Measurements from ENCODE around the gene C1R.
"Not testable (repeated sequence)": the region's sequence is repeated elsewhere in the genome, so short reads cannot be mapped to it uniquely, and the experiment has no call there.

C1R gene

GRCh38 chr12:7118881-7119280, 26.6 kb upstream of the C1R start:
- DNase-seq = no peak

GRCh38 chr12:7117670-7118069, 25.4 kb upstream of the C1R start:
- DNase-seq = no peak

DNA sequence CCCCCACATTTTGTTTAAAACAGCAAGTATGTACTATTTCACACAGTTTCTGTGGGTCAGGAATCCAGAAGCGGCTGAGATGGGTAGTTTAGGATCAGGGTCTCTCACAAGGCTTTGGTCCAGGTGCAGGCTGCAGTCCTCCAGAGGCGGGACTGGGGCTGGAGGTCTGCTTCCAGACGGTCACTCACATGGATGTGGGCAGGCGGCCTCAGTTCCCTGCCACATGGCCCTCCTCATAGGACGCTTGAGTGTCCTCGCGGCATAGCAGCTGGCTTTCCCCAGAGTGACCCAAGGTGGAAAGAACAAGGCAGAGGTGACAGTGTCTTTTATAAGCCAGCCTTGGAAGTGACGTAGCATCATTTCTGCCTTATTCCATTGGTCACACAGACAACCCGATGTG, 24.7 kb upstream of the C1R start:
- DNase-seq = no peak

DNA sequence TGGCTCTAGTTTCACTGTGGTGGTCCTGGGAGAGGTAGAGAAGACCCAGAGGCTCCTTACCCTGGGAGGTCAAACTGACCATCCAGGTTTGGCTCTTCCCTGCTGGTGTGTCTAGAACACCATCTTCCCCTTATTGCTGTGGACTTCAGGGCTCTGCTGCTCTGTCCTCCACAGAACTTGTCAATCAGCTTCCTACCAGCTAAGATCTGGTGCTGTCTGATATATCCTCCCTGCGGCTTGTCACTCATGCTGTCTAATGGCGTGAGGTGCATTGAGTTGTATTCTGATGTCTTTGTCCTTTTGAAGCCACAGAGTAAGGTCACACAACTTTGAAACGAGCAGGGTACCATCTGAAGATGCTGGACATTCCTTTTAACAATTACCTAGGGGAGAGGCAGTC, 24.0 kb upstream of the C1R start:
- DNase-seq = no peak

DNA sequence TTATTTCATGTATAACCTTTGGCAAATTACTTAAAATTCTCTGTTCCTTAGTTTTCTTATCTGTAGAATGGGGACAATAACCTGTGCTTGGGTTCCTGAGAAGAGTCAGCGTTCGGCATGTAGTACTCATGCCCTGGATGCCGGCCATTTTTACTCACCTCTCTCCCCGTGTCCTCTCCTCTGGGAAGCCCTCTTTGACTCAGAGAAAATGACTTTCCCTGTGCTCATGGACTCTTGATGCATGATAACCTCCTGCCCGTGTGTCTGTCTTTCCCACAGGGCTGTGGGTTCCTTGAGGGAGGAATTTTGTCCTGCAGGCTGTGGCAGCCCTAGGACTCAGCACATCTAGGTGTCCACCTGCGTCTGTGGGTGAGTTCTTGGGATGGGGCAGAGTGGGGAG, 22.6 kb upstream of the C1R start:
- no peak for DNase-seq

GRCh38 chr12:7114008-7114407, 21.8 kb upstream of the C1R start:
- DNase-seq = no peak

DNA sequence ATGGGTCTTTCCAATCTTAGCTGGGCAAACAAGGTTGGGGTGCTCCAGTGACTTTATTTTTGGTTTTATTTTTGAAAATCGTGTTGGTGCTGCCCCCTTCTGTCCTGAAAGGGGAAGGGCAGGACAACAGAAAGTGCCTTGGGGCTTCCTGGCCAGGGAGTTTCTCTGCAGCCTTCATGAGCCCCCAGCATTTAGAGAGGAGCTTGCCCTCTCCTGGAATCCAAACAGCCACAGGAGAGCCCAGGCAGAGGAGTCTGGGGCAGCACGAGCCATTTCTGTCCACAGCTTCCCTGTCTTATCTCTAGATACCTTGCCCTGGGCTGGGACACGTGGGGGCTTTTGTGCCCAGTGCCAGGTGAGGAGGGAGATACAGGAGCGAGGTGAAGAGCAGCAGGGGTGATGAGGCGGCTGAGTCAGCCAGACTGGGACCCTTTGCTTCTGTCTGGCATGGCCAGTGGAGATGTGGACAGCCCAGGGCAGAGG, 21.2 kb upstream of the C1R start:
- DNase-seq = peak; percentile 49 to 74

- no peak for DNase-seq
Measured at GRCh38 chr12:7112041-7112440, 19.8 kb upstream of the C1R start.

GRCh38 chr12:7110661-7111060, 18.4 kb upstream of the C1R start:
- DNase-seq = no peak

GRCh38 chr12:7109572-7109920, 17.3 kb upstream of the C1R start:
- no peak for DNase-seq

- DNase-seq = peak; percentile 76 to 77
Measured at GRCh38 chr12:7108796-7109571, 16.7 kb upstream of the C1R start, which contains the start of gene C1RL. Gene C1RL, minus strand, starts transcription at chr12:7109214. Its CDS starts 34 bp downstream, at chr12:7109180.

- DNase-seq = peak; percentile 67 to 76
Measured at GRCh38 chr12:7108003-7108795, 16.0 kb upstream of the C1R start.

DNA sequence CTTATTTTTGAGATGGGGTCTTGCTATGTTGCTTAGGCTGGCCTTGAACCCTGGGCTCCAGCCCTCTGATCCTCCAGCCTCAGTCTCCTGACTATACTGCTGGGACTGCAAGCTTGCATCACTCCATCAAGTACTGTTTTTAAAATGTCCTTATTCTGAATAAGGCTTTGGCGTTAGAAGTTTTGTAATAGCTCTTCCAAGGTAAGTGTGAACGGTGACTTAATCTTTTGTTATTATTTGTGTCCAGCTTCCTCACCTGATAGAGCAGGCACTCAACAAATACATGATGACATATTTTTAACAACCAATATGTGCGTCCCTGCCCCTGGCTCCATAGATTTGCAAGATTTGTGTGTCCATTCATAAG, 15.4 kb upstream of the C1R start:
- peak in 1 of 2 donors; percentile 8 for DNase-seq

GRCh38 chr12:7107181-7107580, 14.9 kb upstream of the C1R start:
- DNase-seq = not testable (repeated sequence)

- no peak for DNase-seq
Measured at GRCh38 chr12:7106082-7106481, 13.8 kb upstream of the C1R start.

GRCh38 chr12:7103837-7104584, 11.8 kb upstream of the C1R start:
- no peak for DNase-seq

GRCh38 chr12:7102582-7102981, 10.3 kb upstream of the C1R start:
- DNase-seq = no peak

GRCh38 chr12:7101694-7102131, 9.5 kb upstream of the C1R start:
- no peak for DNase-seq

DNA sequence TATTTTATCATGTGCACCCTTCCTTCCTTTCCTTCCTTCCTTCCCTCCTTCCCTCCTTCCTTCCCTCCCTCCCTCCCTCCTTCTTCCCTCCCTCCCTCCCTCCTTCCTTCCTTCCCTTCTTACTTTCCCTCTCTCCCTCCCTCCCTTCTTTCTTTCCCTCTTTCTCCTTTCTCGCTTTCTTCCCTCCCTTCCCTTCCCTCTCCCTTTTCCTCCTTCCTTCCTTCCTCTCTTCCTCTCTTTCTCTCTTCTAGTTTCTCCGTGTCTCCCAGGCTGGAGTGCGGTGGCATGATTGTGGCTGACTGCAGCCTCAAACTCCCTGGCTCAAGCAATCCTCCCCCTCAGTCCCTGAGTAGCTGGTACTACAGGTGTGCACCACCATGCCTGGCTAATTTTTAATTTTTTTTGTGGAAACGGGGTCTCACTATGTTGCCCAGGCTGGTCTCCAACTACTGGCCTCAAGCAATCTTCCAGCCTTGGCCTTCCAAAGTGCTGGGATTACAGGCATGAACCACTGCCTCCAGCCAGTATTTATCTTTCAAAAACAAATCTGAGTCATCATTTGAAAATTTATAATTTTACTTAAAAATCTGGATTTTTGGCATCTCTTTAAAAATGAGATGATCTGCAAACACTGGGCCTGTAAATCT, 8.9 kb upstream of the C1R start:
- no peak for DNase-seq

DNA sequence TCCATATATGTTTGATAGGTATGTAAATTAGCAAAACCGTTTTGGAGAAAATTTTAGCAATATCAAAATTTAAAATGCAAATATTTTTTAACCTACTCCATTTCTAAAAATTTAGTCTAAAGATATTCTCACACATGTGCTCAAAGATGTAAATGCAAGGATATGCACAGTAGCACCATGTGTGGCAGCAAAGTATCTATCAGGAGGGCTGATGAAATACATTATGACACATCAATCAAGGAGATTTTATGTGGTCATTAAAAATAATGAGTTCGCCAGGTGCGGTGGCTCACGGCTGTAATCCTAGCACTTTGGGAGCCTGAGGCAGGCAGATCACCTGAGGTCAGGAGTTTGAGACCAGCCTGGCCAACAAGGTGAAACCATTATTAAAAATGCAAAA, 8.0 kb upstream of the C1R start:
- no peak for DNase-seq

DNA sequence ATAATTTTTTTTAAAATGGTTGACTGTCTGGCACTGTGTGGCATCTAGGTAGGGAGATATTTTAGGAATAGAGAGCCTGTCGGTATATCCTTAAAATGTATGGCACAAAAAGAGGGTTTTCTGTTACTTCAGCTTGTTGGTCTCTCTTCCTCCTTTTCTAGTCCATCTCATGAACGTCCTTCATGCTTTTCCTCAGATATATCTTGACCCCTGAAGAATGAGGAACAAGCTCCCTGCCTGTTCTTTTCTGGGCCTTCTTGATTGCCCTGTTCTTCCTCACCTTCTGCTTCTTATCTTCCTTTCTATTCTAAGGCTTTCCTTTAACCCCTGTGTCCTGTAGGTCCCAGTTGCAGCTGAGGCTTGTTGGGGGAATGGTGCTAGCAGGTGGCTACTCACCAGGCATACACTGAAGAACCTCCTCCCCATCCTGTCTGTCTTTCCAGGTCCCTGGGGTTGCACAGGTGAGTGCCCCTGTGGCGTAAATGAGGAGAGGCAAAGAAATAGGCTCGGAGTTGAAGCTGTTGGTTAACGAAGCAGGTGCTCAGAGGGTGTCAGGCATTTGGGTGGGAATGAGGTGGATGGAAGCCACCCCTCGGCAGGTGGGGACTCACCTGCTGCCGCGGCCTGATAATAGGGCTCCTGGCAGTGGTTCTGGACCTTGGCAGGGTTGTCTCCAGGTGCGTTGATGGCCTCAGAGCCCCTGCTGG, 7.2 kb upstream of the C1R start:
- DNase-seq = no peak

GRCh38 chr12:7096979-7097378, 4.7 kb upstream of the C1R start:
- no peak for DNase-seq
